Activated CD4-positive, alpha-beta T cell treated with anti-CD3 and anti-CD28 coated beads, Interleukin-2, amount 10 ng/mL, durations not matched to agents 24 days and 14 days (primary cell): Measurements from ENCODE around the gene C12orf60. TPM values are rescaled to one million over a fixed set of nuclear protein-coding genes. Genes with fewer than 3 reads are reported as not detected.

Experiments
- DNase-seq: peaks from one replicate; pipeline ENCODE4 v3.0.0; 2022
- H3K27ac Mint-ChIP-seq: one replicate; pipeline ENCODE4 v1.8.0; 2022; ENCODE audit warnings: mild to moderate bottlenecking, mixed read lengths
- H3K27me3 Mint-ChIP-seq: one replicate; pipeline ENCODE4 v1.8.0; 2022; ENCODE audit warnings: mixed read lengths
- H3K36me3 Mint-ChIP-seq: one replicate; pipeline ENCODE4 v1.8.0; 2022; ENCODE audit warnings: low read depth, mild to moderate bottlenecking, mixed read lengths
- H3K4me1 Mint-ChIP-seq: one replicate; pipeline ENCODE4 v1.8.0; 2021; ENCODE audit warnings: mixed read lengths
- H3K4me3 Mint-ChIP-seq: one replicate; pipeline ENCODE4 v1.8.0; 2022; ENCODE audit warnings: mild to moderate bottlenecking, moderate library complexity, mixed read lengths
- H3K9me3 Mint-ChIP-seq: one replicate; pipeline ENCODE4 v1.8.0; 2021; ENCODE audit warnings: mixed read lengths
- intact Hi-C: fragments of 100-400 bp; cut with micrococcal nuclease; formaldehyde crosslinking; loops from one replicate; pipeline ENCODE4 v1.15.1; 2023
- total RNA-seq: library from RNA; stranded (reverse); gene quantifications from 2 replicates; pipeline ENCODE4 v1.2.3, GENCODE V29; 2022

The C12orf60 gene
- total RNA-seq, 1 donor from 2014 or later: 3.0 TPM

DNA sequence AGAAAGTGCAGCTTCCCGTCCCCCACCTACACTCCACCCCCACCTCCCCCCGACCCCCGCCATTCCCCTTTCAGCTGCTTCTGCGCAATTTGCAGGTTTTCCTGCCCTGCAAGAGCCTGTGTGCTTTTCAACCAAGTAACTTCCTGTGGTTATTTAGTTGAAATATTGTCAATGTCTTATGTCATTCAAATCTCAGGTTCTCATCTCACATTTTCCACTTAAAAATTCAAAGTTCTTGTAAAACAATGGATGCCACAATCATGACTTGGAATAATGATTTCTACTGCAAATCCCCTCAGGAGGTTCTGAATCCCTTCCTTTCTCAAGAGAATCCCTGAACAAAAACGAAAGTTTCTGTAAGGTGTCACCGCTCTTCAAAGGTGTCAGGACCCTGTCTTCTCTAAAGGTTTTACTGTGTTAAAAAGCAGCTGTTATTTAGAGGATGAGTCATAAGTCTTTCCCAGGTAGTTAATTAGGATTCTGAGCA is 31.8 kb upstream of the C12orf60 start:
- peak; percentile 81 for DNase-seq
- H3K27me3 Mint-ChIP-seq: no peaks in the 10 kb centered on the region
- H3K4me1 Mint-ChIP-seq: peaks cover 62% of the 10 kb centered on the region

DNA sequence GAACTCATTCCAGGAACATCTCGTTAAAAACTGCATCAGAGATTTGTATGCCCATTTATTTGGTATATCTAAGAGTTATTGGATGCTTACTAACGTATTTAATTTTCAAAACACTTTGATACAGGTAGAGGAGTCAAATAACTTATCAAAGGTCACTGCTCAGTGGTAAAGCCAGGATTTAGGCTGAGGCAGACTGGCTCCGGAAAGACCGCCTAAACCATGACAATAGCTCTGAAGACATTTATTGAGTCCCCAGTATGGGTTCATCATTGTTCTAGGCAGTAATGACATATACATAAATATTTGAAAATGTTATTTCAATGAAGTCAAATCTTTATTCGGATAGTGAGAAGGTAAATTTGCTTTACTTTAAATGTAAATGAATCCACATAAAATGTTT is 30.5 kb upstream of the C12orf60 start:
- H3K27me3 Mint-ChIP-seq: no peaks in the 10 kb centered on the region
- peak overlapping the region; percentile 100 for H3K27ac Mint-ChIP-seq
- H3K4me1 Mint-ChIP-seq: peaks cover 59% of the 10 kb centered on the region
- H3K36me3 Mint-ChIP-seq: peaks cover 21% of the 10 kb centered on the region
- peak overlapping the region; percentile 100 for H3K4me3 Mint-ChIP-seq
- no peak for DNase-seq
- intact Hi-C loops: loop anchor here (5.0 to 10.0 kb wide), 4 partner anchors 318 to 929 kb away; no protein-coding TSS in a partner anchor
- H3K9me3 Mint-ChIP-seq: peaks cover 3% of the 10 kb centered on the region

More for the DNA sequence above, 31.8 kb upstream of the C12orf60 start:
- intact Hi-C loops: loop anchor here (1.0 to 10.0 kb wide), 9 partner anchors 189 to 1111 kb away; partner anchors contain the start of genes ARHGDIB and STRAP
- Mint-ChIP-seq H3K9me3 (peaks cover 7% of the 10 kb centered on the region), H3K4me3 (peak overlapping the region; percentile 96), H3K36me3 (peaks cover 33% of the 10 kb centered on the region), H3K27ac (peak overlapping the region; percentile 99)

DNA sequence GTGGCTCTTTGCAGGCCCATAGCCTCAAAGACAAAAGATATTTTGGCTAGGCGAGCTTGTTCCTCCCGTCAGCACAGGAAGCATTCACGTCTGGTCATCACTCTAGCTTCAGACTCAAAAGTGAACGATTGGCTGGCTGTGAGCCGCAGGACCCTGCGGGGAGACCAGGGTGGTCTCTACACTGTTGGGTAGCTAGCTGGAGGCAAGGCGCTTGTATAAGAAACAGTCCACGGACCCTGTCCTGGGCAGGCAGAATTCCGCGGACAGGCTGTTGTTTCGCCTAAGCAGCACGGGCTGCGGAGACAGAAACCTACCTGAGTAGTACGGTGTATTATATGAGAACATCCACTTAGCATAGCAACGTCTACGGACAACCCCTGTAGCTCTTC is 29.8 kb upstream of the C12orf60 start:
- Mint-ChIP-seq H3K27ac (peak overlapping the region; percentile 100), H3K27me3 (no peaks in the 10 kb centered on the region), H3K4me1 (peaks cover 60% of the 10 kb centered on the region), H3K4me3 (peak overlapping the region; percentile 100), H3K9me3 (peaks cover 3% of the 10 kb centered on the region), H3K36me3 (peaks cover 20% of the 10 kb centered on the region)
- DNase-seq: no peak
- intact Hi-C loops: loop anchor here (1.0 to 10.0 kb wide), 8 partner anchors 30 to 929 kb away; partner anchors contain the start of genes ARHGDIB, ATF7IP, C12orf60 and WBP11

DNA sequence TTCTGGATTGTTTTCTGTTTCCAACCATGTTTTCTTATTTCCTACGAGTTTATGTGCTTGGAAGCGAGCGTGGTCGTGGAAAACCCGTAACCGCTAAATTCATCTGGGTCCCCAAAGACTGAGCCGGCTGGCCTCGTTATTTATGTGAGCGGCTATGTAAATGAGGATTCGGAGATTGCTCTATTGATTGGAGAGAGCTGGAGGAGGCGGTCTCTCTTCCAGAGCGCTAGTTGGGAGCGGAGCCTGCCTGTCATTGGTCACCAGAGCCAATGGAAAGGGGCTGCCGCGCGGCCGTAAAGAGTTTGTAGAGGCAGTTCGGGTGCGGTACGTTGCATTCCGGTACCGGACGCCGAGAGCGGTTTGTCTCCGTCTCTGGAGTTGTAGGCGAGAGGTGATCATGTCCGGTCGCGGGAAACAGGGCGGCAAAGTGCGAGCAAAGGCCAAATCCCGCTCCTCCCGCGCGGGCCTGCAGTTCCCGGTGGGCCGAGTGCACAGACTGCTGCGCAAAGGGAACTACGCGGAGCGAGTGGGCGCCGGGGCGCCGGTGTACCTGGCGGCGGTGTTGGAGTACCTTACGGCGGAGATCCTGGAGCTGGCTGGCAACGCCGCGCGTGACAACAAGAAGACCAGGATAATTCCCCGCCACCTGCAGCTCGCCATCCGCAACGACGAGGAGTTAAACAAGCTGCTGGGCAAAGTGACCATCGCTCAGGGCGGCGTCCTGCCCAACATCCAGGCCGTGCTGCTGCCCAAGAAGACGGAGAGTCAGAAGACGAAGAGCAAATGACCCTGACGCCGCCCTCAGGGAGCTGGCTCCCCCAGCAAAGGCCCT is 29.2 kb upstream of the C12orf60 start:
- Mint-ChIP-seq H3K4me1 (peaks cover 55% of the 10 kb centered on the region), H3K9me3 (no peaks in the 10 kb centered on the region), H3K36me3 (peaks cover 14% of the 10 kb centered on the region), H3K4me3 (peak overlapping the region; percentile 100), H3K27me3 (no peaks in the 10 kb centered on the region), H3K27ac (peak overlapping the region; percentile 100)
- peak; percentile 98 for DNase-seq
- intact Hi-C loops: loop anchor here (1.0 to 10.0 kb wide), 8 partner anchors 29 to 928 kb away; partner anchors contain the start of genes ARHGDIB, ATF7IP, C12orf60 and WBP11

DNA sequence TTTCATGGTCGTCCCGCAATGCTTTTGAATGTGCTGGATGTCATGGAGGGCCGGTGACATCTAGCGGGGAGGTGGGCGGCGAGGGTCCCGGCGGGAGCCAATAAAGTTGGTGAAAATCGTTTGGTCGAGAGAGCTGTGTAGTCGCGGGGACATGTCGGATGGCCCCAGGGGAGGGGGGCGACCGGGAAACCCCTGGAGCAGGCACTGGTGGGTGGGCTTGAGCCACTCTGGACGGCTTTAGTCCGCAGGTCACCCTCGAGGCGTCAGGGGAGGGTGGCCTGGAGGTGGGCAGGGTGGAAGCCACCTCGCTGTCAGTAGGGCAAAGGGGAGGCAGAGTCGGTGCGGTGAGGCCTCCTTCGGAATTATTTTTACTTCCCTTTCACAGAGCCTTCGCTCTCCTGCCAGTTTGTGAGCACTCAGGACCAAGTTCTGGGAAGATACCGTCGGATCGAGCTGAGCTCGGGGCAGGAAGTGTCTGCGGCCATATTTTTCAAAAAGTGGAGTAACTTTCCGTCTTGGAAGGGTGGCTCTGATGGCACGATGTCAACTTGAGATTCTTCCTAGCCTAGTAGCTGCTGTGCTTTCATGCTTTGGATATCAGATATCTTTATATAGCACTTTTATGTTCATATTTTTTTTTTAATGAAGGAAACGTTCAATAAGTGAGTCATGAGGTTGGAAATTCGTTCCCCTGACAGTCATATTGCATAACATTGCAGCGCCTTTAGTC is 28.4 kb upstream of the C12orf60 start:
- DNase-seq: peak; percentile 79
- no peaks in the 10 kb centered on the region for H3K27me3 Mint-ChIP-seq
- peak overlapping the region; percentile 100 for H3K27ac Mint-ChIP-seq
- H3K36me3 Mint-ChIP-seq: peaks cover 10% of the 10 kb centered on the region
- no peaks in the 10 kb centered on the region for H3K9me3 Mint-ChIP-seq
- H3K4me3 Mint-ChIP-seq: peak overlapping the region; percentile 100
- peaks cover 56% of the 10 kb centered on the region for H3K4me1 Mint-ChIP-seq
- intact Hi-C loops: loop anchor here (1.0 to 10.0 kb wide), 8 partner anchors 28 to 927 kb away; partner anchors contain the start of genes ARHGDIB, ATF7IP, C12orf60 and WBP11

DNA sequence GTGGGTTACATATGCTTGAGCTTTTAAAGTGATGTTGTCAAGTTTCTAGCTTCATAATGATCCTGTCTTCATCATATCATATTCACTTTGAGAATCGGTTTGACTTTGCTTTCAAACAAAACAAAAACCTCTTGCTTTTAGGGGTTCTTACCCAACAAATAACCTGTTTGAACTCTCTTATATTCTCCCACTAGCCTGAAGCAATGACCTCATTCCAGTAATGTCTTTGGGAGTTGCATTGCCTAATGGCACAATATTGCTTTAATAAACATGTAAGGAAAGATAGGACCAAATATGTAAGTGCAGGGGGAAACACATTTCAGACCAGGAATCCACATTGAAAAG is 27.9 kb upstream of the C12orf60 start:
- Mint-ChIP-seq H3K9me3 (no peaks in the 10 kb centered on the region), H3K27me3 (no peaks in the 10 kb centered on the region), H3K4me3 (peak overlapping the region; percentile 100), H3K36me3 (peaks cover 9% of the 10 kb centered on the region), H3K27ac (peak overlapping the region; percentile 100), H3K4me1 (peaks cover 61% of the 10 kb centered on the region)
- no peak for DNase-seq
- intact Hi-C loops: loop anchor here (2.0 to 10.0 kb wide), 2 partner anchors 135 to 321 kb away; no protein-coding TSS in a partner anchor

DNA sequence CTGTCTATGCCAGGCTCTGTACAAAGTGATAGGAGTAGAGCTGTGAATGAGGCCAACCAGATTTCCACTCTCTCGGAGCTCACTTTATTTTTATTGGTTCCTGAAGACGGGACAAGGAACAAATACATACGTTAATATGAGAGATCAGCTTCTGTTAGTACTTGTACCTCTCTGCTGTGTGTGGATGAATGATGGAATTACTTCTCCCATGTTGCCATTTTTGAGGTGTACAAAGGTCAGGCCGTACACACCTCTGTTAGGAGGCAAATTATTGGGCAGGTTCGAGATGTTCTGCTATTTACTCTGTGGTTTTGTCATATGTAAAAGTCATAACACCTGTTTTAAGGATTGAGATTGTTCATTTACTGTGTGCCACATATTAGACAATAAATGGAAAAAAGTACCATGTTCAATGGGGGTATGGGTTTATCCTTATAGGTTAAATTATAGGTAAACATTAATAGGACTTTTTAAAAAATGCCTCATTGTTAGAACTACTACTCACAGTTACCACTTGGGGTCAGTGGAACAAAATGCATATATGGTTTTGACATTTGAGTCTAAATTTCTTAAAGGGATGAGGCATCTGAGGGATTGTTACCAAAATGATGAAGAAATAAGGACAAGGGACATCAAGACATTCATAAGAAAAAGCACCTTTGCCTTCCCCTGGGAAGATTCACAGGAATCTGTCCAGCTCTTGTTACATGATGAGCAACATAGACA is 27.1 kb upstream of the C12orf60 start:
- Mint-ChIP-seq H3K4me1 (peaks cover 60% of the 10 kb centered on the region), H3K4me3 (peak overlapping the region; percentile 100), H3K27ac (peak overlapping the region; percentile 48), H3K36me3 (peaks cover 9% of the 10 kb centered on the region), H3K27me3 (no peaks in the 10 kb centered on the region), H3K9me3 (no peaks in the 10 kb centered on the region)
- intact Hi-C loops: loop anchor here (10.0 kb wide), 1 partner anchor 322 kb away; no protein-coding TSS in a partner anchor
- no peak for DNase-seq

DNA sequence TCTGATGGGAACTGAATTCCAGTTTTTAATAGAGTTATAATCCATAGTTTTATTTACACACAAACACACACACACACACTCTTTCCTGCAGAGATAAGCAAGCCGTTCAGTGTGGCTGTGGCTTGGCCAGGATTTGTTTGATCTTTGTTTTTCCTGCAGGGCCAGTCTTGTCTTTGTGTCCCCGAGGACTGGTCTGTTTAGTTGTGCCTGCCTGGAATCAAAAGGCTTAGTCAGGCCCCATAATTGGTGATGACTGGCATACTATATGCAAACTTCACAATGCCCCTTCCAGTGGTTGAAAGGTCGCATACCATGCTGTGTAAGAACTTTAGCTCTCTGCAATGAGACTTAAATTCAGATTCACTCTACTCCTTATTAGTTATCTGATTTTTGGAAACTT is 26.2 kb upstream of the C12orf60 start:
- no peak overlapping the region for H3K4me3 Mint-ChIP-seq
- no peaks in the 10 kb centered on the region for H3K27me3 Mint-ChIP-seq
- H3K27ac Mint-ChIP-seq: no peak overlapping the region
- intact Hi-C loops: loop anchor here (10.0 kb wide), 1 partner anchor 322 kb away; no protein-coding TSS in a partner anchor
- peaks cover 9% of the 10 kb centered on the region for H3K36me3 Mint-ChIP-seq
- H3K9me3 Mint-ChIP-seq: no peaks in the 10 kb centered on the region
- peaks cover 53% of the 10 kb centered on the region for H3K4me1 Mint-ChIP-seq
- DNase-seq: no peak

DNA sequence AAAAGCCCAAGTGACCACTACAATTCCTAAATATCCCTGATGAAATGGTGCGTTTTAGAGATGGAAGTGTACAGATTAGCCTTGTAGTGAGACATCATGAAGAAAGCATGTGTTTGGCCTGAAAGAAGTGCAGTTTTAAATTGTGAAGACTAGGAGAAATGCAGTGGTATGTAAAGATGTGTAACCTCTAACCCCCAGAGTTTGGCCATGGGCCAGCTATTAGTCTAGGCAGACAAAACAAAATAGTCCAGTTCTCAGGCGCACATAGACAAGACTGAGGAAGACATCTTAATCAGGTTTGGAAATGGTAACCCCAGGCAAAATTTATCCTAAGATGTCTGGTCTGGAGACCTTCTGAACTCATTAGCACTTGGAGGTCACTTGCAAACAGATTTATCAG is 23.6 kb upstream of the C12orf60 start:
- intact Hi-C loops: loop anchor here (10.0 kb wide), 1 partner anchor 325 kb away; no protein-coding TSS in a partner anchor
- H3K9me3 Mint-ChIP-seq: no peaks in the 10 kb centered on the region
- DNase-seq: no peak
- peaks cover 38% of the 10 kb centered on the region for H3K4me1 Mint-ChIP-seq
- H3K4me3 Mint-ChIP-seq: no peak overlapping the region
- no peak overlapping the region for H3K27ac Mint-ChIP-seq
- peaks cover 14% of the 10 kb centered on the region for H3K36me3 Mint-ChIP-seq
- H3K27me3 Mint-ChIP-seq: no peaks in the 10 kb centered on the region

DNA sequence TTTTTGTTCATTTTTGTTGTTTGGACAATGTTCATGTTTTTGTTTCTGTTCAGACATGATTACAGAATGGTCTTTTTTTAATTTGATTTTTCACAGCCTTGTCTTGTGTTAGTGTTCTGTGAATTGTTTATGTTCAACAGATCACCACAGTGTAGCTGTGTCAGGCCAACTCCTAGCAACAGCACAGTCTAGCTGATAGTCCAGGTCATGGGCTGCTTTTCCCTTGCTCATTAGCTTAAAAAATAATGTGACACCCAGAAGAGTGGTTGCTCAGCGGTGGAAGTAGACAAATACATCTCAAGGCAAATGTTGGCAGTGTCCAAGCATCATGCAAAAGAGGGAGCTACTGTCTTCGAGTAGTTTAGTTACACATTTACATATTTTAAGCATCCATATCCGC is 22.6 kb upstream of the C12orf60 start:
- Mint-ChIP-seq H3K4me3 (no peak overlapping the region), H3K36me3 (peaks cover 12% of the 10 kb centered on the region), H3K9me3 (no peaks in the 10 kb centered on the region), H3K27ac (no peak overlapping the region), H3K27me3 (no peaks in the 10 kb centered on the region), H3K4me1 (peaks cover 31% of the 10 kb centered on the region)
- DNase-seq: no peak
- intact Hi-C loops: no loop called here

DNA sequence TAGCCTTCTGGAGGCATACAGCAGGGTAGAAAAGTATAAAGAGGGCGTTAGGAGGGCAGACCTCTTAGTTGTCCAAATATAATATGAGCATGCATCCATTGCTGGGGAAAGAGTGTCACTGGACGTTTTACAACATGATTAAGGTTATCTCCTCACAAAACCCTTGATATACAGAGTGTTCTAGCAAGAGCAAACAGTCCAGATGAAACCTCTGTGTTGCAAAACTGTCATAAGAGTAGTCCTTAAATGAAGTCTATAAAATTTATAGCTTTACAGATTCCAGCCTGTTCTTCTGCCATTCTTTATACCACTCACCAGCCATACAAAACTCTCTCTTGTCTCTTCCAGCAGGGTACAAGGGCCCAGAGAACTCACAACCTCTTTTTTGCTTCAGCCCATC is 21.9 kb upstream of the C12orf60 start:
- intact Hi-C loops: no loop called here
- H3K4me1 Mint-ChIP-seq: peaks cover 24% of the 10 kb centered on the region
- DNase-seq: no peak
- H3K9me3 Mint-ChIP-seq: no peaks in the 10 kb centered on the region
- H3K36me3 Mint-ChIP-seq: peaks cover 16% of the 10 kb centered on the region
- no peak overlapping the region for H3K4me3 Mint-ChIP-seq
- H3K27ac Mint-ChIP-seq: no peak overlapping the region
- H3K27me3 Mint-ChIP-seq: no peaks in the 10 kb centered on the region

DNA sequence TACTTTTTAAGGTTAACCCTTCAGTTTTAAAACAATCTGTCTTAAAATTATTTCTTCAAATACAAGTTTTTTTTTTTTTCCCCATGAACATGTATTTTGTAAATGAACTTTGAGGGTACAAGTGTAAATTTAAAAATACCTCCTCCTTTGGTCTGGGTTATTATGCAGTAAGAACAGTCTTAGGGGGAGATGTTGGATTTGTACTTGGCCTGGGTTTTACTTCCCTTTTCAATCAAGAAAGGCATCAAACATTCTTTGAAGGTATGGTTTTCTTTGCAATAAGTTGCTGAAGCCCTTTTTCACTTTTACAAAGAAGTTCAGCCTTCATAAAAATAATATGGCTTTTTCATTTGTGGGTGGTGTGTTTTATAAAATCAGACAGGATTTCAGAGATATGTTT is 20.7 kb upstream of the C12orf60 start:
- intact Hi-C loops: no loop called here
- H3K36me3 Mint-ChIP-seq: peaks cover 26% of the 10 kb centered on the region
- no peak overlapping the region for H3K4me3 Mint-ChIP-seq
- H3K4me1 Mint-ChIP-seq: peaks cover 14% of the 10 kb centered on the region
- H3K27ac Mint-ChIP-seq: no peak overlapping the region
- DNase-seq: no peak
- no peaks in the 10 kb centered on the region for H3K9me3 Mint-ChIP-seq
- no peaks in the 10 kb centered on the region for H3K27me3 Mint-ChIP-seq

DNA sequence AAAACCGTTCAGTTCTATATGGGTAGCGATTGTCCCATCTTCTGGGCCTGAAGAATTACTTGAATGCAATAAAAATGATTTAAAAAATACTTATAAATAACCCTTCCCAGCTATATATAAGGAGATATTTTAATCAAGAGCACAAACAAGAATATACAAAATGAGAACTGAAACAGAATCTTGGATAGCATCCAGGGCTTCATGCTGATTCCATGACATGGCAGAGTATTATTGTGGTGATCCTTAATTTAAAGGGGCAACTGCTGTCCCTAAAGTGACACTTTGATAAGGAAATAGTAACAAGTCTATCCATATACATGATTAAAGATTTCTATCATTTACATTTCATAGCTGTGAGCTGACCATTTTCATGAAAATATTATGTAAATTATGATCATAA is 19.0 kb upstream of the C12orf60 start:
- Mint-ChIP-seq H3K4me3 (no peak overlapping the region), H3K9me3 (no peaks in the 10 kb centered on the region), H3K36me3 (peaks cover 39% of the 10 kb centered on the region), H3K27me3 (no peaks in the 10 kb centered on the region), H3K4me1 (peaks cover 12% of the 10 kb centered on the region), H3K27ac (no peak overlapping the region)
- DNase-seq: no peak
- intact Hi-C loops: no loop called here
